PC-3 (cell line): Measurements from ENCODE around the gene ZAP70. TPM values are rescaled to one million over a fixed set of nuclear protein-coding genes. Genes with fewer than 3 reads are reported as not detected.

ENCODE experiments used
- ATAC-seq: fragments of 200-7000 bp; cut with Tn5 transposase; 2 replicates; pipeline ENCODE4 v1.9.1; 2020; ENCODE audit warnings: mild to moderate bottlenecking, moderate library complexity
- BruUV-seq: library from RNA; stranded (reverse); fragments of 400-500 nt; replicated peaks from 2 replicates; lab custom pipeline; 2021; lab: Mats Ljungman, UMichigan
- CTCF ChIA-PET: fragments of 300-600 bp; sonication (Branson Sonifier 250); formaldehyde crosslinking; loops from one replicate; lab custom pipeline; 2022; ENCODE audit warnings: antibody characterized with exemption; lab: Charles Lee
- POLR2A ChIA-PET: fragments of 300-600 bp; sonication (Branson Sonifier 250); formaldehyde crosslinking; loops from one replicate; lab custom pipeline; 2022; ENCODE audit warnings: antibody characterized with exemption; ENCODE audit not compliant: unreplicated experiment; lab: Charles Lee
- DNase-seq: peaks from one replicate; pipeline ENCODE4 v3.0.0-alpha.2; 2015
- H2AFZ ChIP-seq: fragments of 300-600 bp; sonication (generic); 2 replicates; pipeline ENCODE4 v1.6.0; 2016; ENCODE audit warnings: antibody characterized with exemption, low read length
- H3F3A ChIP-seq: fragments of 300-600 bp; sonication (generic); one replicate; pipeline ENCODE4 v1.6.0; 2017; ENCODE audit warnings: antibody characterized with exemption, low read length, control low read depth, mild to moderate bottlenecking; ENCODE audit not compliant: unreplicated experiment
- H3K27ac ChIP-seq: fragments of 300-600 bp; sonication (generic); 2 replicates; pipeline ENCODE4 v1.5.1; 2016; ENCODE audit warnings: mild to moderate bottlenecking, low read length
- H3K27me3 ChIP-seq: fragments of 300-600 bp; sonication (generic); 2 replicates; pipeline ENCODE4 v1.6.1; 2016; ENCODE audit warnings: low read length, mixed read lengths
- H3K36me3 ChIP-seq: fragments of 300-600 bp; sonication (generic); 2 replicates; pipeline ENCODE4 v1.6.1; 2016; ENCODE audit warnings: low read depth, mixed run types, low read length, mixed read lengths
- H3K4me1 ChIP-seq: fragments of 300-600 bp; sonication (generic); 2 replicates; pipeline ENCODE4 v1.5.1; 2016; ENCODE audit warnings: low read length; ENCODE audit not compliant: insufficient read depth
- H3K4me2 ChIP-seq: fragments of 300-600 bp; sonication (generic); 2 replicates; pipeline ENCODE4 v1.6.0; 2016; ENCODE audit warnings: low read length
- H3K4me3 ChIP-seq: fragments of 300-600 bp; sonication (generic); 2 replicates; pipeline ENCODE4 v1.5.1; 2016; ENCODE audit warnings: mild to moderate bottlenecking, low read length, mixed read lengths
- H3K79me2 ChIP-seq: fragments of 300-600 bp; sonication (generic); 2 replicates; pipeline ENCODE4 v1.6.1; 2017; ENCODE audit warnings: low read length, mixed read lengths
- H3K9ac ChIP-seq: fragments of 300-600 bp; sonication (generic); 2 replicates; pipeline ENCODE4 v1.6.0; 2016; ENCODE audit warnings: mild to moderate bottlenecking, low read length
- H3K9me2 ChIP-seq: fragments of 300-600 bp; sonication (generic); replicated peaks from 2 replicates; pipeline ENCODE4 v1.6.1; 2016; ENCODE audit warnings: mixed run types, low read length, mixed read lengths
- H3K9me3 ChIP-seq: fragments of 300-600 bp; sonication (generic); 2 replicates; pipeline ENCODE4 v1.6.1; 2016; ENCODE audit warnings: low read length, mixed read lengths
- H4K20me1 ChIP-seq: fragments of 300-600 bp; sonication (generic); 2 replicates; pipeline ENCODE4 v1.6.1; 2016; ENCODE audit warnings: low read length, mixed read lengths
- CTCF ChIP-seq: fragments of 300-600 bp; sonication (generic); conservative IDR thresholded peaks from 2 replicates; pipeline ENCODE4 v1.5.1; 2017; ENCODE audit warnings: antibody characterized with exemption, low read depth, mild to moderate bottlenecking, low read length
- EZH2 ChIP-seq: fragments of 300-600 bp; sonication (generic); IDR thresholded peaks from one replicate; pipeline ENCODE4 v1.6.1; 2017; ENCODE audit warnings: antibody characterized with exemption, mild to moderate bottlenecking, low read length; ENCODE audit not compliant: unreplicated experiment
- EZH2phosphoT487 ChIP-seq: fragments of 300-600 bp; sonication (generic); IDR thresholded peaks from 2 replicates; pipeline ENCODE4 v1.6.1; 2018; ENCODE audit warnings: mild to moderate bottlenecking, antibody characterized with exemption, low read length, borderline replicate concordance
- intact Hi-C: fragments of 100-400 bp; cut with micrococcal nuclease; formaldehyde crosslinking; loops from 2 replicates; pipeline ENCODE4 v1.9.0; 2023
- total RNA-seq: library from RNA; depleted of rRNA; stranded (reverse); fragments of >200 nt; gene quantifications from 2 replicates; pipeline ENCODE4 v1.2.3, GENCODE V29; 2014

ZAP70 gene
- total RNA-seq, 1 experiment from 2014 or later = not detected

- H2AFZ ChIP-seq = no peak overlapping the region
- no TSS peak for BruUV-seq
- H3K79me2 ChIP-seq = no peaks in the 10 kb centered on the region
- no peaks in the 10 kb centered on the region for H3K27me3 ChIP-seq
- no peaks in the 10 kb centered on the region for H3K9me3 ChIP-seq
- H4K20me1 ChIP-seq = no peaks in the 10 kb centered on the region
- no peak for TF ChIP-seq EZH2
- TF ChIP-seq EZH2phosphoT487 = no peak
- H3K4me1 ChIP-seq = no peaks in the 10 kb centered on the region
- no peaks in the 10 kb centered on the region for H3K9me2 ChIP-seq
- H3K4me2 ChIP-seq = no peak overlapping the region
- H3K36me3 ChIP-seq = no peaks in the 10 kb centered on the region
- intact Hi-C loops = loop anchor here (10.0 kb wide), 1 partner anchor 677 kb away; no protein-coding TSS in a partner anchor
- POLR2A ChIA-PET = no interaction called here
- CTCF ChIA-PET = no interaction called here
- no peak overlapping the region for H3K4me3 ChIP-seq
- ATAC-seq (no peak), DNase-seq (no peak)
- no peak overlapping the region for H3K9ac ChIP-seq
- no peaks in the 10 kb centered on the region for H3F3A ChIP-seq
- H3K27ac ChIP-seq = no peak overlapping the region
These were observed 5.9 kb upstream of the ZAP70 start for GRCh38 chr2:97707362-97708047.

GRCh38 chr2:97708048-97708380 is 5.4 kb upstream of the ZAP70 start:
- DNase-seq = no peak
- H3F3A ChIP-seq = no peaks in the 10 kb centered on the region
- H3K79me2 ChIP-seq = no peaks in the 10 kb centered on the region
- no TSS peak for BruUV-seq
- H3K9me2 ChIP-seq = no peaks in the 10 kb centered on the region
- no peaks in the 10 kb centered on the region for H3K27me3 ChIP-seq
- no peaks in the 10 kb centered on the region for H3K36me3 ChIP-seq
- no peaks in the 10 kb centered on the region for H3K9me3 ChIP-seq
- no peak overlapping the region for H3K9ac ChIP-seq
- H4K20me1 ChIP-seq = no peaks in the 10 kb centered on the region
- no peak overlapping the region for H3K4me3 ChIP-seq
- no peak for ATAC-seq
- intact Hi-C loops = loop anchor here (10.0 kb wide), 1 partner anchor 677 kb away; no protein-coding TSS in a partner anchor
- CTCF ChIA-PET = no interaction called here
- H3K4me1 ChIP-seq = no peaks in the 10 kb centered on the region
- H3K27ac ChIP-seq = no peak overlapping the region
- no peak for TF ChIP-seq EZH2
- TF ChIP-seq EZH2phosphoT487 = no peak
- no peak for TF ChIP-seq CTCF
- no peak overlapping the region for H3K4me2 ChIP-seq
- POLR2A ChIA-PET = no interaction called here
- H2AFZ ChIP-seq = no peak overlapping the region

- TF ChIP-seq EZH2phosphoT487 = no peak
- no peak for TF ChIP-seq EZH2
- Histone ChIP-seq H3K27ac (no peak overlapping the region), H3K4me1 (no peaks in the 10 kb centered on the region), H4K20me1 (no peaks in the 10 kb centered on the region), H3K4me3 (no peak overlapping the region), H3F3A (no peaks in the 10 kb centered on the region), H3K4me2 (no peak overlapping the region), H3K79me2 (no peaks in the 10 kb centered on the region), H3K9me3 (no peaks in the 10 kb centered on the region), H2AFZ (no peak overlapping the region), H3K27me3 (no peaks in the 10 kb centered on the region), H3K36me3 (no peaks in the 10 kb centered on the region), H3K9ac (no peak overlapping the region), H3K9me2 (no peaks in the 10 kb centered on the region)
- intact Hi-C loops = loop anchor here (10.0 kb wide), 1 partner anchor 676 kb away; no protein-coding TSS in a partner anchor
- CTCF ChIA-PET = no interaction called here
- POLR2A ChIA-PET = no interaction called here
- no peak for ATAC-seq
- no peak for DNase-seq
- no TSS peak for BruUV-seq
These were observed 4.8 kb upstream of the ZAP70 start for GRCh38 chr2:97708608-97709007.
